ENCODE results near the gene CROCC2.

DNA sequence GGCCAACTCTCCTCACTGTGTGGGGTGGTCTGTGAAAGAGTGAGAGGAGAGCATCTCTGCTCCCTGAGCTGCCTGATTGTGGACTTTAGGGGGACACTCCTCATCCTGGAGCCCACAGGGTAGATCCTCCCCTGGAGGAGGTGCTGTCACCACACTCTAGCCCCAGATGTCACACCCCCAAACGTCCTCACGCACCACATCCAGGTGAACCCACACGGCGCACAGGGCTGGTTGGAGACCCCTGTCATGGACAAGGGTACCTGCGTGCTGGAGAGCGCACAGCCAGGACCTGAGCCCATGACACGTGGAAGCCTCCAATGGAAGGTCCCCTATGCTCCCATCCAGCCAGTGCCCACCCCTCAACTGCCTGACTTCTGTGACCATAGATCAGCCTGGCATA, 27.0 kb upstream of the CROCC2 start:
- TF ChIP-seq, protein P1, sequence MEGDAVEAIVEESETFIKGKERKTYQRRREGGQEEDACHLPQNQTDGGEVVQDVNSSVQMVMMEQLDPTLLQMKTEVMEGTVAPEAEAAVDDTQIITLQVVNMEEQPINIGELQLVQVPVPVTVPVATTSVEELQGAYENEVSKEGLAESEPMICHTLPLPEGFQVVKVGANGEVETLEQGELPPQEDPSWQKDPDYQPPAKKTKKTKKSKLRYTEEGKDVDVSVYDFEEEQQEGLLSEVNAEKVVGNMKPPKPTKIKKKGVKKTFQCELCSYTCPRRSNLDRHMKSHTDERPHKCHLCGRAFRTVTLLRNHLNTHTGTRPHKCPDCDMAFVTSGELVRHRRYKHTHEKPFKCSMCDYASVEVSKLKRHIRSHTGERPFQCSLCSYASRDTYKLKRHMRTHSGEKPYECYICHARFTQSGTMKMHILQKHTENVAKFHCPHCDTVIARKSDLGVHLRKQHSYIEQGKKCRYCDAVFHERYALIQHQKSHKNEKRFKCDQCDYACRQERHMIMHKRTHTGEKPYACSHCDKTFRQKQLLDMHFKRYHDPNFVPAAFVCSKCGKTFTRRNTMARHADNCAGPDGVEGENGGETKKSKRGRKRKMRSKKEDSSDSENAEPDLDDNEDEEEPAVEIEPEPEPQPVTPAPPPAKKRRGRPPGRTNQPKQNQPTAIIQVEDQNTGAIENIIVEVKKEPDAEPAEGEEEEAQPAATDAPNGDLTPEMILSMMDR (IDR thresholded peaks at IDR 0.05) = no peak
- no peak for TF ChIP-seq EZH2 (IDR thresholded peaks at IDR 0.05; ENCODE audit: borderline replicate concordance, insufficient read depth, low read depth, low read length, poor library complexity, severe bottlenecking)

Data from B cell (primary cell).